Activated CD8-positive, alpha-beta memory T cell treated with anti-CD3 and anti-CD28 coated beads, Interleukin-2, amount 50 U/mL, for 48 hours (primary cell): Measurements from ENCODE around the gene PAK3.

Source experiments
- DNase-seq: peaks from one replicate; pipeline ENCODE4 v3.0.0-alpha.2; 2020

The PAK3 gene

DNA sequence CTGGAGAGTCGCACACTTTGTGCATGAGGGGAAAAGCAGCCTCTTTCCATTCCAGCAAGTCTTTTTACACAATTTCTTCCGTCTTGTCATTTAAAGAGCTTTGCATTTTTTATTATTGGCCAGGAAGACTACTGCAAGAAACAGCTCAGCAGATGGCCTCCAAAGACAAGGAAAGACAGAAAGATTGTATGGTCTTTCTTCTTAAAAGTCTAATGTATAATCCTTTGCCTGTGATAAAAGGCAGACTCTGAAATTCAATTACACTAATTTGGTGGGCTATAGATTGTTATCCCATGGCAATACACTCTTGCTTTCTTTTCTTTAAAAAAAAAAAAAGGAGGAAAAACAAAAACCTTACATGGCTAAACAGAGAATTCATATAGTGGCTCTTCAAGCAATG, 168.4 kb downstream of the PAK3 start:
- DNase-seq, result no peak

DNA sequence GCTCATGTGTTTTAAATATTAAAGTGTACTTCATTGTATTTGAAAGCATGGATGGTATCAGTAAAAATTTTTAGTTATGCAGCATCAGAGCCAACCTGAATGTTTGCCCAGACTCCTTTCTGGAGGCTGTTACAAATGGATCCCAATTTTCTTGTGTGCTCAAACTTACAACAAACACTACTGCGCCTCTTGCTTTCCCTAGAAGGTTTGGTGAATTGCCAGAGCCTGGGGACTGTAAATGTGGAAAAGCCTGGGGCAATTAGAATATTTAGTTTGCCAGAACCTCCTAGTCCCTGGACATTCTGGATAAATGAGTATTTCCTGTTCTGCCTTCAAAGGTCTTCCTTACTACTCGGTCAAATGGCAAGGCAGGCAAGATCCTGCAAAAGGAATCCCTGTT, 169.5 kb downstream of the PAK3 start:
- DNase-seq, result no peak

DNA sequence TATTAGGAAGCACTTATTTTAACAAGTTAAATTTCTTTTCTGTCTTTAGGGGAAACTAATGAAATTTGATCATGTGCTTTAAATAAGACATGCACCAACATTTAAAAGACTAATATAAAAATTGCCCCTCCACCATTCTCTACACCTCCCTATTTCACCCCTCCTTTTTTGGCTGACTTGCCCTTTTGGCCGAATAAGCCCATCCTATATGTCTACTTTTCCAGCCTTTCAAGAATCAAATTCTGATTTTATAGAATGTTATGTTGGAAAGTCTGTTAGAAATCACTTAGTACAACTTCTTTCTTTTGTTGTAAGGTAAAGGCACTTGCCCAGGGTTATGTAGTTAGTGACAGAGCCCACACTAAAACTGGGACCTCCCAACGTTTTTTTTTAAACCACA, 172.5 kb downstream of the PAK3 start:
- DNase-seq, result no peak

DNA sequence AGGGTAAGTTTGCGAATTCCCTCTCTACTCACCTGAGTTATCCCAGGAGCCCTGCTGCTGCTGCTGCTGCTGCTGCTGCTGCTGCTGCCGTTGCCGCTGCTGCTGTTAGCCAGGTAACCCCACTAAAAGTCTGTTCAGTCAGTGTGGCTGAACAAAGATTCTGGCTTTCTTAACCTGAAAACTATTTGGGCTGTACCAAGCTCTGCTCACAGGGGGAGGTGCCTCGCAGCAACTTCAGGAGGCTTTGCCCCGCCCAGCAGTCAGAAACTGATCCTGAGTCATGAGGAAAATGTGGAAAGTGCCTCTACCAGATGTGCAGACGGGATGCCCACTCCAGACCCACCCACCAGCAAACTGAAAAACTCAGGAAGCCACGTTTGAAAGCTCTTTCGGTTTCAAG, 174.3 kb downstream of the PAK3 start, which contains the start of gene CAPN6:
Gene CAPN6 (minus strand): TSS at position 145 of the 400 bp plus-strand sequence. CDS start 6,547 bp downstream, outside the sequence.
- DNase-seq, result no peak
